GM12875 (cell line): ENCODE data around the gene TRIO.
A peak's percentile ranks its signal among the peaks of the same experiment; 100 is the strongest.

ENCODE experiments used
- H3K4me3 ChIP-seq: one replicate; pipeline ENCODE4 v1.5.1; 2011; ENCODE audit warnings: low read depth, low read length, control low read depth
- CTCF ChIP-seq: IDR thresholded peaks from 2 replicates; pipeline ENCODE4 v1.5.1; 2011; ENCODE audit warnings: low read depth, mild to moderate bottlenecking, control low read depth, inconsistent platforms, low read length, moderate library complexity, borderline replicate concordance; ENCODE audit not compliant: insufficient read depth

The TRIO gene

DNA sequence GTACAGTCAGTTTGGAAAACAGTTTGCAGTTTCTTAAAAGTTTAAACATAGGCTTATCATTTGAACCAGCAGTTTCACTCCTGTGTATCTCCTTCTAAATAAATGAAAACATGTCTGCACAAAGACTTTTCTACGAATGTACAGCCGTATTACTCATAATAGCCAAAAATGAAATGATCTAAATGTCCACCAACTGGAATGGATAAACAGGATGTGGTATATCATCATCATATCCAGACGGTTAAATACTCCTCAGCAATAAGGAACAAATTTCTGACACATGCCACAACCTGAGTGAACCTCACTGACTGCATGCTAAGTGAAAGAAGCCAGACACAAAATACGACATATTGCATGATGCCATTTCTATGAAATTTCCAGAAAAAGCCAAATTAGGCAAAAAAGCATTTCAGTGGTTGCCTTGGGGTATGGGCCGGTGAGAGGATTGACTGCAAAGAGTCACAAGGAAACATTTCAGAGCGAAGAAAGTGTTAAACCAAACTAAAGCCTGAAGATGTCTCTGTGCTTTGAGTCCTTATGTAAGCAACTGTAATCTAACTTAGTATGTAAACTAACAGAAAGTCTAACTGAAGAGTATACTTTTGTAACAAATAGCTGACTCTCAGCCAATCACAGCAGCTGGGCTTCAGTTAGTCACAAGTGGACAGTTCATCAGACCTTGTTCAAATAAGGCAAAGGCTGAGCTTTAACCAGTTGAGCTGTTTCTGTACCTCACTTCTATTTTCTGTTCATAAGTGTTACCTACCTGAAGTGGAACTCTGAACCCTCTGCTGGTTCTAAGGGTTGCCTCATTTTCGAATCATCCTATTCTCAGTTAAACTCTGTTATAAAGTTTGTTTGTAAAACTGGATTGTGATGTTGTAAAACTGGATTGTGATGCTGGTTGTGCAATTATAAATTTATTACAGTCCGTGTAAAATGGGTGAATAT lies 65.2 kb downstream of the TRIO start:
- H3K4me3 ChIP-seq: peak overlapping the region; percentile 42
- TF ChIP-seq CTCF: no peak

DNA sequence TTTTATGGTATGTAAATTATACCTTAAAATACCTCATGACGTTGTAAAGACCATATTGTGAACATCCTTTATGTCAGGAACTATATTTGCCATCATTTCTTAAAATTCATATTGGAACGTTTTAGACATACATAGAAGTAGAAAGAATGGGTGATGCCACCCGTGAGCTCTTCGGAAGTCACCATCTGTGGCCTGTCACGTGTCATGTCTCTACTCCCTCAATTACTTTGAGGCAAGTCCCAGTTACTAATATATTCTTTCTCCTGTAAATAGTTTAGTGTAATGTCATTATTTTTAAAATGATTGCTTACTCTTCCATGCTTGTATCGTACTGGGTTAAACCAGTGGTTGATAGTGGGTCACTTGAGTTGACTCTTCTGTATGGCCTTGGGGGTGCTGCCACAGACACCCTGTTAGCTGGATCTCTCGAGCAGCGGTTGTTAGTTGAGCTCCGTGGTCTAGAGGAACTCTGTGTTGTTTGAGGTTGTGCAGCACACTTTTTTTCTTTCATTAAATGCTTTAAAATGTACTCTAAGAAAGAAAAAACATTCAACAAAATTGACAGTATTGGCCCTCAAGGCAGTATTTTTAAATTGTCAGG lies 66.2 kb downstream of the TRIO start:
- no peak for TF ChIP-seq CTCF
- no peak overlapping the region for H3K4me3 ChIP-seq

GRCh38 chr5:14209836-14210235 lies 66.7 kb downstream of the TRIO start:
- TF ChIP-seq CTCF: no peak

DNA sequence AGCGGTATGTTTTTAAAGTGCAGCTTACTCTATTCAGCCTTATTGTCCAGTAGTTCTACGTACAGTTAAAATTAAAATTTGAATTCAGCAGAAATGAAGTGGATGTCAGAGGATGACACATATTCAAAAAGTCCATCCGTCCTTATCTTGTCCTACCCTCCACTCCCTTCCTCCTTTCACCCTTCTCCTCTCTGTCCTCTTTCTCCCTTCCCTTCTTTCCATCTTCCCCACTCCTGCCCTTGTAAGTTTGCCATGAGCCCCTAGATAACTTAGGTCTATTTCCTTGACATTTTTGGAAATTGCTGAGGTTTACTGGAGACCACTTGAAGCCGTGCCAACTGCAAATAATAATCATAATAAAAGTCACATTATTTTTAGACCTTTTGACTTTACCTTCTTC lies 67.6 kb downstream of the TRIO start:
- no peak for TF ChIP-seq CTCF
- H3K4me3 ChIP-seq: no peak overlapping the region

More at GRCh38 chr5:14209836-14210235, 66.7 kb downstream of the TRIO start:
- no peak overlapping the region for H3K4me3 ChIP-seq

DNA sequence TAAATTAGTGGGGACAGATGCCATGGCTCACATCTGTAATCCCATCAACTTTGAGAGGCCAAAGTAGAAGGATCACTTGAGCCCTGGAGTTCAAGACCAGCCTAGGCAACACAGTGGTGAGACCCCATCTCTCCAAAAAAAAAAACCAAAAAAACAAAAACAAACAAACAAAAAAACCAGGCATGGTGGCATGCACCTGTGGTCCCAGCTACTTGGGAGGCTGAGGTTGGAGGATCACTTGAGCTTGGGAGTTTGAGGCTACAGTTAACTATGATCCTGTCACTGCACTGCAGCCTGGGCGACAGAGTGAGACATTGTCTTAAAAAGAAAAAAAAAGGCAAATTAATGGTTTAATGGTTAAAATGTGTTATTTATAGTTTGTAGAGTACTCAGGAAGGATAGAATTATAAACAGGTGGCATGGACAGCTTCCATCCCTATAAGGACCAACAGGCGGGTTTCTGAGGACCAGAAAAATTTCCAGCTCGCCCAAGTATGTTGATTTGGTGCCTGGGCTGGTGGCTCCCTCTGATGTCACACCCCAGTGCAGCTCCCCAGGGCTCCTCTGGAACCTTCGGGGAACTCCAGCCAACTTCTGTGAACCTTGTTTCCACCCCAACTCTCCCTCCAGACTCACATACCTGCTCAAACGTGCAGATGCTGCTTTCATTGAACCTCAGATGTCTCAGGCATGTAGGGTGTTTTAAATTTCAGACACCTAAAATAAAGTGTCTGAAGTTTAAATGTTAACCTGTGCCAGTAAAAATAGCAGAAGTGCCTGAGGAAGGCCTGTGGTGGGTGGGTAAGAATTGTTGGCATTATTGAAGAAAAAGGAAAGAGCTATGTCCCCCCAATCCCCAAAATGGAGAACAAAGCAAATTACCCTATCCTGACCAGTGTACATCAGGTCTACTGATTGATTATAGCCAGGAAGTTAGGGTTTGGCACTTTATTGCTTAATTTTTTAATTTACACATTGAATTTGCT lies 69.0 kb downstream of the TRIO start:
- no peak for TF ChIP-seq CTCF
- no peak overlapping the region for H3K4me3 ChIP-seq

GRCh38 chr5:14212838-14213237 lies 69.7 kb downstream of the TRIO start:
- no peak for TF ChIP-seq CTCF
- H3K4me3 ChIP-seq: no peak overlapping the region
